Smooth muscle cell (in vitro differentiated cells): Measurements from ENCODE around the gene KIF21A. TPM values are rescaled to one million over a fixed set of nuclear protein-coding genes. Genes with fewer than 3 reads are reported as not detected.
"Not testable (repeated sequence)": the region's sequence is repeated elsewhere in the genome, so short reads cannot be mapped to it uniquely, and the experiment has no call there.

Source experiments
- DNase-seq: peaks from one replicate; lab custom pipeline; 2025; ENCODE audit not compliant: unreplicated experiment; lab: John Stamatoyannopoulos, UW
- H2AFZ ChIP-seq: fragments of 200-600 bp; sonication (generic); 2 replicates; pipeline ENCODE4 v1.6.0; 2016; ENCODE audit warnings: antibody characterized with exemption, low read depth, mild to moderate bottlenecking
- H3F3A ChIP-seq: fragments of 200-600 bp; sonication (generic); 2 replicates; pipeline ENCODE4 v1.6.0; 2017; ENCODE audit warnings: antibody characterized with exemption, low read depth
- H3K27ac ChIP-seq: fragments of 200-600 bp; sonication (generic); 2 replicates; pipeline ENCODE4 v1.5.1; 2016; ENCODE audit warnings: low read depth, mild to moderate bottlenecking
- H3K27me3 ChIP-seq: fragments of 200-600 bp; sonication (generic); 2 replicates; pipeline ENCODE4 v1.6.1; 2016; ENCODE audit warnings: low read depth, mild to moderate bottlenecking
- H3K36me3 ChIP-seq: fragments of 200-600 bp; sonication (generic); 2 replicates; pipeline ENCODE4 v1.5.1; 2016; ENCODE audit warnings: low read depth
- H3K4me1 ChIP-seq: fragments of 200-600 bp; sonication (generic); 2 replicates; pipeline ENCODE4 v1.5.1; 2016; ENCODE audit warnings: low read depth
- H3K4me2 ChIP-seq: fragments of 200-600 bp; sonication (generic); 2 replicates; pipeline ENCODE4 v1.6.0; 2016; ENCODE audit warnings: mild to moderate bottlenecking
- H3K4me3 ChIP-seq: fragments of 200-600 bp; sonication (generic); 2 replicates; pipeline ENCODE4 v1.5.1; 2016; ENCODE audit warnings: mild to moderate bottlenecking
- H3K79me2 ChIP-seq: fragments of 200-600 bp; sonication (generic); 2 replicates; pipeline ENCODE4 v1.6.0; 2016; ENCODE audit warnings: low read depth, mild to moderate bottlenecking
- H3K9ac ChIP-seq: fragments of 200-600 bp; sonication (generic); 2 replicates; pipeline ENCODE4 v1.6.0; 2016; ENCODE audit warnings: low read depth
- H3K9me3 ChIP-seq: fragments of 200-600 bp; sonication (generic); replicated peaks from 2 replicates; pipeline ENCODE4 v1.5.1; 2016; ENCODE audit warnings: low read depth
- H4K20me1 ChIP-seq: fragments of 200-600 bp; sonication (generic); 2 replicates; pipeline ENCODE4 v1.6.0; 2016; ENCODE audit warnings: low read depth
- WGBS: methylation state at CpG from one replicate; pipeline ENCODE4 v1.1.7; 2016; ENCODE audit warnings: low lambda C conversion rate; 5-methylcytosine and 5-hydroxymethylcytosine counted together
- polyA plus RNA-seq: library from polyadenylated mRNA; unstranded; fragments of >200 nt; fragmentation: Nextera tagmentation; extraction: Ambion mirVana; gene quantifications from 2 replicates; pipeline ENCODE4 v1.2.1, GENCODE V29; 2016
- total RNA-seq: library from RNA; depleted of rRNA; stranded (reverse); fragments of >200 nt; gene quantifications from 2 replicates; pipeline ENCODE4 v1.2.3, GENCODE V29; 2014
- TF ChIP-seq, protein P1 (sequence below): fragments of 200-600 bp; sonication (generic); IDR thresholded peaks from 2 replicates; pipeline ENCODE4 v1.5.1; 2017; ENCODE audit warnings: borderline replicate concordance, mild to moderate bottlenecking, antibody characterized with exemption; ENCODE audit not compliant: insufficient read depth, poor library complexity, severe bottlenecking

KIF21A gene
- total and polyA plus RNA-seq, 2 experiments from 2014 or later = 9.2 to 28.8 TPM

DNA sequence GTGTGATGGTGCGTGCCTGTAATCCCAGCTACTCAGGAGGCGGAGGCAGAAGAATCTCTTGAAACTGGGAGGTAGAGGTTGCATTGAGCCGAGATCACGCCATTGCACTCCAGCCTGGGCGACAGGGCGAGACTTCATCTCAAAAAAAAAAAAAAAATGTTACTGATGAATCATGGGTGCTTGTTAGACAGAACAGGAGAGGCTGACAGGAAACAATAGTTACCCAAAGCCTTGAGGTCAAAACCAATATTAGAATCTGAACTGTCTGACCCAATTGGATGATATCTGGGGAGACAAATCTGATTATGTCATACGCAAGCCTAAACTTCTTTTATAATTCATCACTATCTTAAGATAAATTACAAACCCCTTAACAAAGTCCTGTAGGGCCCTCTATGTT, 40.7 kb upstream of the KIF21A start:
- Histone ChIP-seq H3K79me2 (no peaks in the 10 kb centered on the region), H3K27ac (no peak overlapping the region), H3K4me1 (no peaks in the 10 kb centered on the region), H3K9ac (no peak overlapping the region), H4K20me1 (no peaks in the 10 kb centered on the region), H3K4me2 (no peak overlapping the region), H3K4me3 (no peak overlapping the region), H3K36me3 (no peaks in the 10 kb centered on the region), H3K27me3 (no peaks in the 10 kb centered on the region), H2AFZ (no peak overlapping the region), H3F3A (no peaks in the 10 kb centered on the region), H3K9me3 (no peaks in the 10 kb centered on the region)
- 97% methylated on average over 7 of the region's 7 CpGs for WGBS
- TF ChIP-seq, protein P1, sequence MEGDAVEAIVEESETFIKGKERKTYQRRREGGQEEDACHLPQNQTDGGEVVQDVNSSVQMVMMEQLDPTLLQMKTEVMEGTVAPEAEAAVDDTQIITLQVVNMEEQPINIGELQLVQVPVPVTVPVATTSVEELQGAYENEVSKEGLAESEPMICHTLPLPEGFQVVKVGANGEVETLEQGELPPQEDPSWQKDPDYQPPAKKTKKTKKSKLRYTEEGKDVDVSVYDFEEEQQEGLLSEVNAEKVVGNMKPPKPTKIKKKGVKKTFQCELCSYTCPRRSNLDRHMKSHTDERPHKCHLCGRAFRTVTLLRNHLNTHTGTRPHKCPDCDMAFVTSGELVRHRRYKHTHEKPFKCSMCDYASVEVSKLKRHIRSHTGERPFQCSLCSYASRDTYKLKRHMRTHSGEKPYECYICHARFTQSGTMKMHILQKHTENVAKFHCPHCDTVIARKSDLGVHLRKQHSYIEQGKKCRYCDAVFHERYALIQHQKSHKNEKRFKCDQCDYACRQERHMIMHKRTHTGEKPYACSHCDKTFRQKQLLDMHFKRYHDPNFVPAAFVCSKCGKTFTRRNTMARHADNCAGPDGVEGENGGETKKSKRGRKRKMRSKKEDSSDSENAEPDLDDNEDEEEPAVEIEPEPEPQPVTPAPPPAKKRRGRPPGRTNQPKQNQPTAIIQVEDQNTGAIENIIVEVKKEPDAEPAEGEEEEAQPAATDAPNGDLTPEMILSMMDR = no peak
- DNase-seq = no peak

DNA sequence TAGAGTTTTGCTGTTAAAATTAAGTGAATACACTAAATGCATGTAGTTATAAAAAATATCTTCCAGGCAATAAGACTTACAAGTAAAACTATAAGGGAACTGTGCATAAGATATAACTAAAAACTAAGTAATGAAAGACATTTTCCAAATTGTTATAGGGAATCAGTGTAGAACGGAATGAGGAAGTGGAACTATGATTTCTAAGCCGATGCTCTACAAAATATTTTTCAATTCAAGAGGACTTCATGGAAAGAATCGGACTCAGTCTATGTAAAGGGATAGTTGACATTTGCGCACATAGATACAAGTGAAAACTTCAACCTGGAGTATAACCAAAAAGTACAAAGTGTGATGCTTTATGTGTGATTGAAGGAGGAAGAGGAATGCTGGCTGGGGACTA, 40.1 kb upstream of the KIF21A start:
- H3K9ac ChIP-seq = no peak overlapping the region
- no peak overlapping the region for H2AFZ ChIP-seq
- H3K4me3 ChIP-seq = no peak overlapping the region
- TF ChIP-seq, protein P1 = no peak
- no peaks in the 10 kb centered on the region for H3K36me3 ChIP-seq
- no peak overlapping the region for H3K4me2 ChIP-seq
- no peaks in the 10 kb centered on the region for H3K9me3 ChIP-seq
- no peaks in the 10 kb centered on the region for H4K20me1 ChIP-seq
- no peaks in the 10 kb centered on the region for H3K79me2 ChIP-seq
- H3F3A ChIP-seq = no peaks in the 10 kb centered on the region
- H3K27me3 ChIP-seq = no peaks in the 10 kb centered on the region
- WGBS = 98% methylated on average over 4 of the region's 4 CpGs
- H3K27ac ChIP-seq = no peak overlapping the region
- no peak for DNase-seq
- H3K4me1 ChIP-seq = no peaks in the 10 kb centered on the region

DNA sequence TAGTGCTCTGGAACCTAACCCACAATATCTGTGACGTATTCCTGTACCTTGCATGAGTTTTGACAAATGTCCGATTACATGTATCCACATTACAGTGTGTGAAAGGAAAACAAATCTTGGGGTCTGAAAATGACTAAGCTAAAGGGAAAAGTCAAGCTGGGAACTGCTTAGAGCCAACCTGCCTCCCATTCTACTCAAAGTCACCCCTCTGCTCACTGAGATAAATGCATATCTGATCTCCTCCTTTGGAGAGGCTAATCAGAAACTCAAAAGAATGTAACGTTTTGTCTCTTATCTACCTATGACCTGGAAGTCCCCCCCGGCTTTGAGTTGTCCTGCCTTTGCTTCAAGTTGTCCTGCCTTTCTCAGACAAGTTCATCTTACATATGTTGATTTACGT, 34.0 kb upstream of the KIF21A start:
- Histone ChIP-seq H3K36me3 (no peaks in the 10 kb centered on the region), H3K4me1 (no peaks in the 10 kb centered on the region), H3K79me2 (no peaks in the 10 kb centered on the region), H3K4me2 (no peak overlapping the region), H3F3A (no peaks in the 10 kb centered on the region), H3K27ac (no peak overlapping the region), H4K20me1 (no peaks in the 10 kb centered on the region), H3K9me3 (no peaks in the 10 kb centered on the region), H3K4me3 (no peak overlapping the region), H2AFZ (no peak overlapping the region), H3K9ac (no peak overlapping the region), H3K27me3 (no peaks in the 10 kb centered on the region)
- 90% methylated on average over 5 of the region's 5 CpGs for WGBS
- TF ChIP-seq, protein P1 = no peak
- DNase-seq = no peak

DNA sequence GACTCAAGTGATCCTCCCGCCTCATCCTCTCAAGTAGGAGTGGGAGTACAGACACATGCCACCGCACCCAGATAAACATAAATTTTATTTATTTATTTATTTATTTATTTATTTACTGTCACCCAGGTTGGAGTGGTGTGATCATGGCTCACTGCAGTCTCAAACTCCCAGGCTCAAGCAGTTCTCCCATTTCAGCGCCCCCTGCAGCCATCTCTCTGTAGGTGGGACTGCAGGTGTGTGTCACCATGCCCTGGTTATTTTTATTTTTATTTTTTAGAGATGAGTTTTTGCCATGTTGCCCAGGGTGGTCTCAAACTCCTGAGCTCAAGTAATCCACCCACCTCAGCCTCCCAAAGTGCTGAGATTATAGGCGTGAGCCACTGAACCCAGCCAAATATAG, 33.2 kb upstream of the KIF21A start:
- Histone ChIP-seq H3F3A (no peaks in the 10 kb centered on the region), H3K4me3 (no peak overlapping the region), H2AFZ (no peak overlapping the region), H3K4me2 (no peak overlapping the region), H3K4me1 (no peaks in the 10 kb centered on the region), H3K27me3 (no peaks in the 10 kb centered on the region), H3K9me3 (no peaks in the 10 kb centered on the region), H3K79me2 (no peaks in the 10 kb centered on the region), H3K36me3 (no peaks in the 10 kb centered on the region), H4K20me1 (no peaks in the 10 kb centered on the region), H3K27ac (no peak overlapping the region), H3K9ac (no peak overlapping the region)
- 96% methylated on average over 4 of the region's 4 CpGs for WGBS
- TF ChIP-seq, protein P1 = no peak
- DNase-seq = no peak

DNA sequence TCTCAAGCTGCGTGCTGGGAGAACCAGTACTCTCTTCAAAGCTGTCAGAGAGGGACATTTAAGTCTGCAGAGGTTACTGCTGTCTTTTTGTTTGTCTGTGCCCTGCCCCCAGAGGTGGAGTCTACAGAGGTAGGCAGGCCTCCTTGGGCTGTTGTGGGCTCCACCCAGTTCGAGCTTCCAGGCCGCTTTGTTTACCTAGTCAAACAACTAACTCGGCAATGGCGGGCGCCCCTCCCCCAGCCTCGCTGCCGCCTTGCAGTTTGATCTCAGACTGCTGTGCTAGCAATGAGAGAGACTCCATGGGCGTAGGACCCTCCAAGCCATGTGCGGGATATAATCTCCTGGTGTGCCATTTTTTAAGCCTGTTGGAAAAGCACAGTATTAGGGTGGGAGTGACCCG, 32.2 kb upstream of the KIF21A start:
- DNase-seq, H3K9me3 ChIP-seq, H3F3A ChIP-seq, H3K27ac ChIP-seq, H3K36me3 ChIP-seq, H4K20me1 ChIP-seq, H3K4me3 ChIP-seq, H3K4me1 ChIP-seq, H3K79me2 ChIP-seq, H3K9ac ChIP-seq, H3K4me2 ChIP-seq, H3K27me3 ChIP-seq, H2AFZ ChIP-seq: not testable (repeated sequence)
- WGBS = 94% methylated on average over 11 of the region's 11 CpGs
